GM21737 (cell line): ENCODE measurements around the gene ADD2.
"Not testable (repeated sequence)": the region's sequence is repeated elsewhere in the genome, so short reads cannot be mapped to it uniquely, and the experiment has no call there.

Experiments used
- ATAC-seq: cut with Tn5 transposase; IDR thresholded peaks from one replicate; pipeline ENCODE4 v1.9.1; 2021; ENCODE audit warnings: mild to moderate bottlenecking, moderate library complexity; ENCODE audit not compliant: unreplicated experiment

ADD2 gene

GRCh38 chr2:70676301-70677035 lies 91.5 kb downstream of the ADD2 start:
- no peak for ATAC-seq

DNA sequence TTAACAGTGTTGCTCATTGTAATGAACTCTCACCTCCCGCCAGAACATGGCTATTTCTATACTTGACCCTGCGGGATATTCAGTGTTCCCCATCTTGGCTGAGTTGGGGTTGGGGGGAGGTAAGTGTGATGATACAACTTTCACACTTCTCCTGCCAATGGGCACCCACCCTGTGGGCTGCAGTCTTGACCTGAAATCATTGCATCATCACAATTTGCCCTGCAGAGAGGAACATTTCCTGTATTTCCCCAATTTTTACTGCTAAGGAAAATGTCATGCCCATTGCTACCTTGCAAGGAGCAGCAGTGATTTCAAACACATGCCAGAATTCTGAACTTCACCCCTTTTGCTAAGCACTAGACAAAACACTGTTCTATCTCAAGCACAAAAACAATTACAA lies 92.1 kb downstream of the ADD2 start:
- no peak for ATAC-seq

GRCh38 chr2:70674636-70675430 lies 93.2 kb downstream of the ADD2 start:
- ATAC-seq: no peak

DNA sequence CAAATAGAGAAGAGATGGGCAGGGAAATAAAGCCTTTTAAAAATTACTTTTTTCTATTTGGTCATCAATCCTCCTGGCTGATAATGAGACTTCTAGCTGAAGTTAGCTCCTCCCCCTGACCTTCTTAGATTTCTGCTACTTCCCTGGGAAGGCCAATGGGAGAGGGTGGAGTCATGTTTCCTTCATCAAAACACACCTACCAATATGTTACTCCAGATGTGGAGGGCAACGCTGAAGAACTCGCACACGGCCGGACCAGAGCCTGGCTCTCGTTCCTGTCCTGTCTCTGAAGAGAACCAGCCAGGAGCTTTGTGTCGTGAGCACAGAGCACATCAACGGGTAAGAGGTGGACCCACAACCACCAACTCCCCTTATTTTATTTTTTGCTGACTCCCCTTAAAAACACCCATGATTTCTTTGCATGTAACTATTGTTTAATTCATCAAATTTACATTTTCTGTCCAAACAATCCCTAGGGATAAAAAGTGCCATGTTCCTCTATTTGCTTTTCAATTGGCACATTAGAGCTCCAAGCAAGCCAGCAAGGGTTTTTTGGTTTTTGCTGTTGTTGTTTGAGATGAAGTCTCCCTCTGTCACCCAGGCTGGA lies 94.9 kb downstream of the ADD2 start:
- no peak for ATAC-seq

- no peak for ATAC-seq
Measured at GRCh38 chr2:70671092-70671675, 96.8 kb downstream of the ADD2 start.

GRCh38 chr2:70670626-70671025 lies 97.4 kb downstream of the ADD2 start:
- ATAC-seq: no peak

DNA sequence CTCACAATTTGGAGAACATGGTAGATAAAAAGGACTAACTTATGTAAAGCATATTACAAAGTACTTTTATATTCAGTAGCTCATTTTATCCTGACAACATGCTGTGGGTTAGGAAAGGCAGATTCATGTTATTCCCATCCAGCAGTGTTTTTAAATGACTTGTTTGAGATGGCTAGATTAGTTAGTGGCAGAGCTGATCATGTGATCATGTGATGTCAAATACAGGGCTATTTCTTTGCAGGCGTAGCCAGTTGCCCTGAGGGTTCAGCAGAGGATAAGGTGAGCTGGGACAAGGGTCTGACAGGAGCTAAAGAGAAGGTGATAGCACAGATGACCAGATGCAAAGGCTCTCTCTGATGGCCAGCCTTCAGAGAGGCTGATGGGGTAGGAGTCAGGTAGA lies 97.8 kb downstream of the ADD2 start:
- no peak for ATAC-seq

DNA sequence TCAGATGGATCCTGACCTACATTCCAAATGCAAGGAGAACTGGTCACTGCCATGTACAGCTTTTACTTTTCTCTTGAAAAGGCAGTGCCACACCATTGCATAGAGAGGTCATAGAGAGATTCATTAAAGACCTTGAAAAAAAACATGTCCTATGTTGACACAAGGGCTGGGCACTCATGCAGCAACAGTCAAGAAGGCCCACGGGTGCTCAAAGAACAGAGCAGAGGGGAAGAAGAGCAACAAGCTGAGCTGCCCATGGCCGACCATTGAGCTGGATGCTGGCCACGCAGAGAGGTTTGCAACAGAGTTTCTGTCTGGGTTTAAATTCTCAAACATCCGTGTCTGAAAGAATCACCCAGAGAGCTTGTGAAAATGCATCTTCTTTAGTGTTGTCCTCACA lies 99.1 kb downstream of the ADD2 start:
- no peak for ATAC-seq

DNA sequence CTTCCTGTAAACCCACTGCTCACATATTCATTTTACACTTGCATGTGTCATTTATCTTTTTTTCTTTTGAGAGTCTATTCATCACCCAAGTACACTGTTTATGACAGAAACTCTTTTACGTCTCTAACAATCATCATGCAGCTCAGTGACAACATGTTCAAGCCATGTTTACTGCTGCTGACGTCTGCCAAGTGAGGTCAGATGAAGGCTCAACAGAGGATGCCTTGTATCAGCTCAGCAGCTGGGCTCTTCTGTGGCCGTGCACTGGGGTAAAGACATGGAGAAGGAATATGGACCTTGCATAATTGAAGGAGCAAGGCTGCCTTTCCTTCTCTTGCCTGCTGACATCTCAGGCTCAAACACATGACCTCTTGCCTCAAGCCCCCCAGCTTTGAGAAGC lies 99.6 kb downstream of the ADD2 start:
- ATAC-seq: no peak

DNA sequence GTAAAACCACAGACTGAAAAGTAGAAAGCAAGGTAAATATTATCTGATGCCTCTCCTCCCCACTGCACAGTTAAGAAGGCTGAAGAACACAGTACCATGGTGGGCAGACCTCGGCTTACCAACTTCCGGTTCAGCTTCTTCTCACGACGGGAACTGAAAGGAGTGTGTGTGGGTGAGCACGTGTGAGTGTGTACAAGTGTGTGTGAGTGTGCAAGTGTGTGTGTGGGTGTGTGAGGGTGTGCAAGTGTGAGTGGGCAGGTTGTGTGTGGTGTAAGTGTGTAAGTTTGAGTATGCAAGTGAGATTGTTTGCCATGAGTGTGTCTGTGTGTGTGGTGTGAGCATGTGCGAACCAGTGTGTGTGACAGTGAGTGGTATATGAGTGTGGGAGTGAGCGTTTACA lies 103.5 kb downstream of the ADD2 start:
- no peak for ATAC-seq

DNA sequence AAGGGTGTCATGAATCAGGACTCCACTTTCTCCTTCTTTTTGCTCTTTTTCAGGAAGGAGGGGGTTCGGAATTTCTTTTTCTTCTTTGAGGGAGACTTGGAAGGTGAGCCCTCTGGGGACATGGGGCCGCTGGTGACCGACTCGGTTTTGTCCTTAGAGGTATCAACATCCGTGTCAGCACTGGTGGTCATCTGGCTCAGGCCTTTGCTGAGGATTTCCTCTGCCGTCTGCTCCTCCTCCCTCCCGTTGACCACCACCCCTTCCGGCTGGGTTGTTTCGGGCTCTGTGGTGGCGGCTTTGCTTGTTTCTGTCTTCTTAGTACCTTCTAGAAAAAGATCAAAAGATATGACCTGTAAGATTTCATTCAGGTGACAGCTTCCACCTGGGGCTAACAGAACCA lies 104.6 kb downstream of the ADD2 start:
- ATAC-seq: no peak

GRCh38 chr2:70659551-70659950 lies 108.4 kb downstream of the ADD2 start:
- ATAC-seq: no peak

DNA sequence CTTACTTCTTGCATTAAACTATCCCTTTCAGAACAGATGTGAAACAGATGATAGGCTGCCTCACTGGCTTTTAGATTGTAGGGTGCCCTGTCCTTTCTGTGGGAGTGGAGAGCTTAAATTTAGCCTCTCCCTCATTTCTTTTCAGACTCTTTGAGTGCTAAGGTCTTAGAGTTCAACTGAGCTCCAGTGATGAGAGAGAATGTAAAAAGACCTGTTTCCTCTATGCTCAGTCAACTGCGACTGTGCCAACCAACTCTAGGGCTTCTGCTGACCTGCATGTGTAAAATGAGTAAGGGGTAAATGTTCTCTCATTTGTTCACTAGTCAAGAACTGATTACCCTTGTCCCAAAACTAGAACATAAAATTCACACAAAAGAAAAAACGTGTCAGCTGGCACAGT lies 109.5 kb downstream of the ADD2 start:
- no peak for ATAC-seq

- ATAC-seq: no peak
Measured at GRCh38 chr2:70657246-70657645, 110.8 kb downstream of the ADD2 start.

DNA sequence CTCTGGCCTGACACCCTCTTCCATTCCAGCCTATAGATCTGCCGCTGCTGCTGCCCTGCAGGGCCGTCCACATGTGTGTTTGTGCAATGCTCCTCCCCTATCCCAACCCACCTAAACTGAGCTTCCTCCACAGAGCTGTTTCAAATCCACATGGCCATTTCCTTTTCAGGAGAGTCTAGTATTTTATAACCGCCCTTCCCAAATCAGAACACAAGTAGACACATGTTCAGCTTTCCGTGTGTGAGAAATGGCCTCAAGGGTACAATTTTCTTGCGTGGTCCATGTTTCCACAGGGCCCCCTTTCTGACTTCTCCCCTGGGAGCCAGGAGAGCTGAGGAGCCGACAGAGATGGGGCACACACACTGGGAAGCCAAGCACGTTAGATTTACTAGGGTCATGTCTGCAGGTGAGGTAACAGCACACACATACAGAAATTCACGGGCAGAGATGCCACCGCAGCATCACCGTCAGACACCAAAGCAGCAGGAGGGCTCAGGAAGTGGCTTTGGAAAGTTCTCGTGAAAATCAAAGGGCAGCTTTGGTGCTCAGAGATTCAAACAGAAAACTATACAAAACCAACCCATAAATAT lies 111.5 kb downstream of the ADD2 start:
- ATAC-seq: no peak

- ATAC-seq: no peak
Measured at GRCh38 chr2:70655786-70656185, 112.2 kb downstream of the ADD2 start.

GRCh38 chr2:70655211-70655610 lies 112.8 kb downstream of the ADD2 start:
- ATAC-seq: not testable (repeated sequence)

GRCh38 chr2:70651727-70652126 lies 116.3 kb downstream of the ADD2 start:
- ATAC-seq: no peak

DNA sequence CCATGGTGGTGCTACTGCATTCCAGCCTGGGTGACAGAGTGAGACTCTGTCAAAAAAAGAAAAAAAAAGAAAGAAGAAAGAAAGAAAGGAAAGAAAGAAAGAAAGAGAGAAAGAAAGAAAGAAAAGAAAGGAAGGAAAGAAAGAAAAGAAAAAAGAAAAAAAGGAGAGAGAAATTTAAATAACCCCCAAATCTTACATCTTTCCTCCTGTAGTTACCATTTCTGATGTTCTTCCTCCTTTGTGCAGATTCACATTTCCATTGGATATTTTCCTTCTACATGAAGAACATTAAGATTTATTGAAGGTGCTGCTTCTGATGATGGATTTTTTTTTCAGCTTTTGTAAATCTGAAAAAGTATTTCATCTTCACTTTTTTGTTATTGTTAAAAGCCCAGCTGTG lies 117.0 kb downstream of the ADD2 start:
- no peak for ATAC-seq

GRCh38 chr2:70648961-70649360 lies 119.0 kb downstream of the ADD2 start:
- ATAC-seq: no peak

- ATAC-seq: no peak
Measured at GRCh38 chr2:70647873-70648481, 120.0 kb downstream of the ADD2 start.
